Neural progenitor cell (in vitro differentiated cells): ENCODE measurements around the gene NR2F1-AS1. TPM values are rescaled to one million over a fixed set of nuclear protein-coding genes. Genes with fewer than 3 reads are reported as not detected.

Experiments used
- DNase-seq: peaks from one replicate; pipeline ENCODE4 v3.0.0-alpha.2; 2016; ENCODE audit warnings: low spot score
- H2AFZ ChIP-seq: fragments of 200-600 bp; sonication (generic); replicated peaks from 2 replicates; pipeline ENCODE4 v1.6.1; 2016; ENCODE audit warnings: antibody characterized with exemption
- H3F3A ChIP-seq: fragments of 200-600 bp; sonication (generic); 2 replicates; pipeline ENCODE4 v1.6.1; 2016; ENCODE audit warnings: antibody characterized with exemption, low read depth
- H3K27ac ChIP-seq: fragments of 200-600 bp; sonication (generic); 2 replicates; pipeline ENCODE4 v1.5.1; 2016; ENCODE audit warnings: mild to moderate bottlenecking
- H3K27me3 ChIP-seq: fragments of 200-600 bp; sonication (generic); 2 replicates; pipeline ENCODE4 v1.6.1; 2016; ENCODE audit warnings: mild to moderate bottlenecking, moderate library complexity
- H3K36me3 ChIP-seq: fragments of 200-600 bp; sonication (generic); 2 replicates; pipeline ENCODE4 v1.5.1; 2016
- H3K4me1 ChIP-seq: fragments of 200-600 bp; sonication (generic); 2 replicates; pipeline ENCODE4 v1.6.1; 2016; ENCODE audit warnings: mixed run types
- H3K4me2 ChIP-seq: fragments of 200-600 bp; sonication (generic); 2 replicates; pipeline ENCODE4 v1.6.1; 2016
- H3K4me3 ChIP-seq: fragments of 200-600 bp; sonication (generic); 2 replicates; pipeline ENCODE4 v1.5.1; 2016
- H3K79me2 ChIP-seq: fragments of 200-600 bp; sonication (generic); 2 replicates; pipeline ENCODE4 v1.6.1; 2016; ENCODE audit warnings: low read depth
- H3K9ac ChIP-seq: fragments of 200-600 bp; sonication (generic); 2 replicates; pipeline ENCODE4 v1.6.1; 2016
- H3K9me3 ChIP-seq: fragments of 200-600 bp; sonication (generic); 2 replicates; pipeline ENCODE4 v1.5.1; 2016; ENCODE audit warnings: low read depth
- H4K20me1 ChIP-seq: fragments of 200-600 bp; sonication (generic); 2 replicates; pipeline ENCODE4 v1.6.1; 2016; ENCODE audit warnings: low read depth
- H3K27ac Mint-ChIP-seq: 3 replicates; pipeline ENCODE4 v1.8.0; 2021; ENCODE audit warnings: mixed read lengths
- H3K27me3 Mint-ChIP-seq: 2 replicates; pipeline ENCODE4 v1.8.0; 2022; ENCODE audit warnings: low read depth, mild to moderate bottlenecking, inconsistent platforms, moderate library complexity, mixed read lengths; ENCODE audit not compliant: insufficient read depth
- H3K36me3 Mint-ChIP-seq: 3 replicates; pipeline ENCODE4 v1.8.0; 2021; ENCODE audit warnings: mixed read lengths
- H3K4me1 Mint-ChIP-seq: 3 replicates; pipeline ENCODE4 v1.8.0; 2021; ENCODE audit warnings: mixed read lengths
- H3K4me3 Mint-ChIP-seq: 3 replicates; pipeline ENCODE4 v1.8.0; 2021; ENCODE audit warnings: mild to moderate bottlenecking, moderate library complexity, mixed read lengths
- H3K9me3 Mint-ChIP-seq: 3 replicates; pipeline ENCODE4 v1.8.0; 2020; ENCODE audit warnings: mixed read lengths
- CTCF ChIP-seq: fragments of 200-600 bp; sonication (generic); IDR thresholded peaks from 2 replicates; pipeline ENCODE4 v1.5.1; 2017; ENCODE audit warnings: antibody characterized with exemption, mild to moderate bottlenecking
- EZH2 ChIP-seq: fragments of 200-600 bp; sonication (generic); IDR thresholded peaks from 2 replicates; pipeline ENCODE4 v1.6.1; 2017; ENCODE audit warnings: antibody characterized with exemption, mild to moderate bottlenecking, moderate library complexity
- EZH2phosphoT487 ChIP-seq: fragments of 200-600 bp; sonication (generic); IDR thresholded peaks from 2 replicates; pipeline ENCODE4 v1.6.1; 2017; ENCODE audit warnings: antibody characterized with exemption
- total RNA-seq: library from RNA; depleted of rRNA; stranded (reverse); fragments of >200 nt; gene quantifications from 2 replicates; pipeline ENCODE4 v1.2.3, GENCODE V29; 2015; ENCODE audit warnings: low replicate concordance

NR2F1-AS1 gene
- total RNA-seq, 1 donor from 2014 or later: 9.3 TPM

- Mint-ChIP-seq H3K36me3 (no peaks in the 10 kb centered on the region), H3K27ac (no peak overlapping the region), H3K4me3 (no peak overlapping the region), H3K27me3 (peaks cover 26% of the 10 kb centered on the region), H3K4me1 (peaks cover 75% of the 10 kb centered on the region), H3K9me3 (no peaks in the 10 kb centered on the region)
- Histone ChIP-seq H3K4me2 (no peak overlapping the region), H3K9me3 (no peaks in the 10 kb centered on the region), H3K9ac (no peak overlapping the region), H3K79me2 (no peaks in the 10 kb centered on the region), H4K20me1 (peaks cover 54% of the 10 kb centered on the region), H3K36me3 (no peaks in the 10 kb centered on the region), H3K27me3 (peaks cover 89% of the 10 kb centered on the region), H3K4me1 (peaks cover 18% of the 10 kb centered on the region), H3K4me3 (no peak overlapping the region), H3F3A (peaks cover 43% of the 10 kb centered on the region), H3K27ac (no peak overlapping the region), H2AFZ (no peak overlapping the region)
- DNase-seq: no peak
- TF ChIP-seq EZH2 (peak; percentile 41), EZH2phosphoT487 (peak; percentile 10), CTCF (no peak)
Measured at GRCh38 chr5:93616538-93617174, 35.6 kb upstream of the NR2F1-AS1 start.

- no peaks in the 10 kb centered on the region for H3K36me3 Mint-ChIP-seq
- peaks cover 79% of the 10 kb centered on the region for H3K4me1 Mint-ChIP-seq
Measured at GRCh38 chr5:93612855-93613243, 31.8 kb upstream of the NR2F1-AS1 start.

GRCh38 chr5:93611976-93612854 lies 31.2 kb upstream of the NR2F1-AS1 start:
- H3K4me3 Mint-ChIP-seq: peak overlapping the region; percentile 82
- Histone ChIP-seq H3K9me3 (no peaks in the 10 kb centered on the region), H3K9ac (no peak overlapping the region), H3F3A (peaks cover 51% of the 10 kb centered on the region), H3K4me2 (peak overlapping the region; percentile 69), H3K79me2 (no peaks in the 10 kb centered on the region), H3K27ac (no peak overlapping the region), H3K4me3 (peak overlapping the region; percentile 16), H3K36me3 (no peaks in the 10 kb centered on the region), H3K27me3 (peaks cover 100% of the 10 kb centered on the region), H4K20me1 (peaks cover 75% of the 10 kb centered on the region), H2AFZ (no peak overlapping the region), H3K4me1 (peaks cover 21% of the 10 kb centered on the region)
- no peaks in the 10 kb centered on the region for H3K36me3 Mint-ChIP-seq
- H3K9me3 Mint-ChIP-seq: no peaks in the 10 kb centered on the region
- peaks cover 58% of the 10 kb centered on the region for H3K27me3 Mint-ChIP-seq
- no peak overlapping the region for H3K27ac Mint-ChIP-seq
- TF ChIP-seq CTCF: no peak
- TF ChIP-seq EZH2phosphoT487: peak; percentile 87
- TF ChIP-seq EZH2: peak; percentile 78
- H3K4me1 Mint-ChIP-seq: peaks cover 81% of the 10 kb centered on the region
- DNase-seq: peak; percentile 81

More at GRCh38 chr5:93612855-93613243, 31.8 kb upstream of the NR2F1-AS1 start:
- Histone ChIP-seq H4K20me1 (peaks cover 82% of the 10 kb centered on the region), H3K27ac (no peak overlapping the region), H3F3A (peaks cover 51% of the 10 kb centered on the region), H2AFZ (no peak overlapping the region), H3K9me3 (no peaks in the 10 kb centered on the region), H3K9ac (no peak overlapping the region), H3K4me2 (no peak overlapping the region), H3K27me3 (peaks cover 100% of the 10 kb centered on the region), H3K36me3 (no peaks in the 10 kb centered on the region), H3K4me1 (peaks cover 15% of the 10 kb centered on the region), H3K79me2 (no peaks in the 10 kb centered on the region), H3K4me3 (no peak overlapping the region)
- H3K4me3 Mint-ChIP-seq: peak overlapping the region; percentile 4
- TF ChIP-seq CTCF (no peak), EZH2 (no peak), EZH2phosphoT487 (no peak)
- no peak overlapping the region for H3K27ac Mint-ChIP-seq
- DNase-seq: no peak
- peaks cover 53% of the 10 kb centered on the region for H3K27me3 Mint-ChIP-seq
- no peaks in the 10 kb centered on the region for H3K9me3 Mint-ChIP-seq
